Inflammatory macrophage (primary cell): ENCODE measurements around the gene ANO10.
"Not testable (repeated sequence)": the region's sequence is repeated elsewhere in the genome, so short reads cannot be mapped to it uniquely, and the experiment has no call there.

ENCODE experiments used
- DNase-seq, 2 donors: peaks; one replicate each; pipeline ENCODE4 v3.0.0-alpha.2; 2020 to 2022

Gene ANO10

DNA sequence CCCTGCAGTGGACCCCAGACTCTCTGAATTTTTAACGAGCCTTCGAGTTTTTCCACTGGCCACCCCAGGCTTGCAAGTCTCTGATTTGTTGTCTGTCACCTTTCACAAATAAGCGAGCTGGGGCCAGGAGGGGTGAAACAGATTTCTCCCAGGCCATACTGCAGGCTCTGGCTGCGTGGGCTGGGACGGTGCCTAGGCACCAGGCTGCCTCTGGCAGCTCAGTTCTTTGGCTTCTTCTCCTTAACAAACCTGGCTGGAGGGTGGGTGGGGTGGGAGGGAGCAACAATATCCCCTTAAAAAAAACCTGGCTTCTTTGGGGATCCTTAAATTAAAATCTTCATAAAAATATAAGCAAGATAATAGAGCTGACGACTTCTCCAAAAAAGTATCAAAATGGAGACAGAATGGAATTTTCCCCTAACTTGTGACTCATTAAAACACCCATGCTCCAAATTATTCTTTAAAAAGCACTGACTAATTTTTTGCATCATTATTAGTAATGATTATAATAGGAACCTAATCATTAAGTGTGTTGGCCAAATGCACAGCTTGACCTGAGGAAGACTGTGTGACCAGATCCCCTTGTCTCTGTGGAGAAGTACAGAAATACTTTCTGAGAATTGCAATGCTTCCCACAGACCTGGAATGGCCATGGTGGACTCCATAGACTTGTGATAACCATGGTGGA lies 251.4 kb downstream of the ANO10 start:
- DNase-seq, result peak; percentile 49 to 58

DNA sequence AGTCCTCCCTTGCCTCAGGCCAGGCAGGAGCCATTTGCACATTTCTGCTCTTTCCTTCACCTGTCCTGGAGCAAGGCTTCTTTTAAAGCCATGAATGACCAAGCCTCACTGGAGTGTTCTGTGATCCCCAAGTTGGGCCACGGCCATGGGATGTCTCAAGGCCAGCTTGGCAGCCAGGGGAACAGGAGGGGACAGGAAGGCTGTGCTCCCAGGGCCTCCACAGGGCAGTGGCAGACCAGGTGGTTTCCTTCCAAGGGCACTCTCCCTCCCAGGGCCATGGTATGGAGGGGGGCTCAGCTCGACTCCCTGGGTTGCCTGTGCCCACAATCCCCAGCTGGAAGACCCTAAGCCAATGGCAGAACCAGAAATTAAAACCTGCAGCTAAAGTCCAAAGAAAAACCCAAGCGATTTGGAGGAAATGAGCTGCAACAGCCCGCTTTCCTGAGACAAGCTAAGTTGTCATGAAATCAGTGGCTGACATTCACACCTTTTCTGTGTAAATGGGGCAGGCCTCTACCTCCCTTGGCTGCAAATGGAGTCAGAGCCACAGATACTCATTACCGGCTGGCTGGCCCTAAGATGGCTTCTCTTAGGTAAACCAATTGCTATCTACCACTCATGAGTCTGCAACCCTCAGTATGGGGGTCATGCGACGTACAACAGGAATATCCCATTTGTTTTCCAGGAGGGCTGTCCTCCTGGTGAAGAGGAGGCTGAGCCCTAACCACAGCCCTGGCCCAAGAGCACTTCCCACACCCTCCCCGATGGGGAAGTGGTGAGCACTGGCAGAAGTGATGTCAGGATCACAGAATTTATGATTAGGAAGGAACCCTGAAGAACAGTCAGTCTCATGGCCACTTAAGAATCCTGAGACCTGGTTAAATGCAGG lies 252.2 kb downstream of the ANO10 start:
- DNase-seq, result peak; percentile 91 to 94

DNA sequence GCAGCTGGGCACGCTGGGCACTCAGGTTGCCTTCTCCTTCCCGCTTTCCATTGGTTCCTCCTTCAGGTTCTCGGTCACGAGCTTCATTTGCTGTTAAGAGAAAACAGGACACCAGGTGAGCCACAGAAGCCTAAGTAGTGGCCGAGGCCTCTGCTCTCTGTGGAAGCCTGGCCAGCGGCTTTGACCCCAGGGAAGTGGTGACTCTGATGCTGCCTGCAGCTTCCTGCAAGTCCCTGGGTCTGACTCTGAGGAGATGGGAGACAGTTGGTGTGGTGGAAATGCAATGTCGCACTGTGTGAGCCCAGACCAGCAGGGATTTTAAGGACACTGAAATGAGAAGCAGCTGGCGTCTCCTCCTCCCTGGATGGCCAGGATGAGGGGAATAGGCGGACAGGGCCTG lies 254.9 kb downstream of the ANO10 start:
- no peak for DNase-seq

DNA sequence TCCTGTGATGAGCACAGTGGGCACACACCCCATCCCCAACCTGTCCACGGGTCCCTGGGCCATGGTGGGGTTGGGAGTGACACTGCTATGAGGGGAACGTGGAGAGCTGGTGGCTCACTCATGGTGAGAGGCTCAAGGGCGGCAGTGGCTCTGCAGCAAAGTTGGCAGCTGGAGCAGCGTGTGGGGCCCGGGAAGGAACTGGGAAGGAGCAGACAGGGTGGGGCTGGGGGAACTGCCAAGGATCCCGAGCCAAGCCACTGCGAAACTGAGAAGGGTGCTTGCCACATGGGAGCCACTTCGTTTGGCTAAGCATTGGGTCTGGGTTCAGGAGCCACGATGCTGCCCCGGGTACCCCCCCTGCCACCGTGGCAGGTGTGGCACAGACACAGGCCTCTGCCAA lies 255.3 kb downstream of the ANO10 start:
- no peak for DNase-seq

DNA sequence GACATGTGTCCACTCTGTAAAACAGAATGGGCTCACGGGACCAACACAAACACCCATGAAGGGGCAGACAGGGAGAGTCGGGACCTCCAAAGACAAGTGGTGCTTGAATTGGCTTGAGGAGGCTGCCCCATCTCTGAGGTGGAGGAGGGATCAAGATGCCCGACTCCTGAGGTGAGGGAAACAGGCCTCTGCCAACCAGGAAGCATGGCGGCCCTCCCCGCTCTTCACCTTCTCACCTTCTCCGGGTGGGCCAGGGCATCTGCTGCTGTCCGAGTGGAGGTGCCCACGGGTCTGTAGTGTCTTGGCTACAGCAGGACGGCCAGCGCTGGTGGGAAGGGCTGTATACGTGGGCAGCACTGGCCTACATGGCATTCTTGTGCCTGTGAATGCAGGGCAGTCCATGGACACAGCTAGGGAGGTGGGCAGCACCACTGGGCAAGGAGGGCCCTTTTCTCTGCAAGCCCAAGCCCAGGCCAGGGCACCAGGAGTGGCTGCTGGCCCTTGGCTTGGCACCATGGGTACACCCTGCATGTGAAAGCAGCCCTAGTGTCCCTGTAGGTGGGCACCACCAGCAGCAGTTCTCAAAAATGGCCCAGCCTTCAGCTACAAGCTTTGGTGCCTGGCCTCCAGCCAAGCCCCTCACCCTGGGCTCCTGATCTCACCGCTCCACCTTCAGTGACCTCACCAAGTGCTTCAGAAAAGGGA lies 256.1 kb downstream of the ANO10 start:
- DNase-seq, result peak in 1 of 2 donors; percentile 8

DNA sequence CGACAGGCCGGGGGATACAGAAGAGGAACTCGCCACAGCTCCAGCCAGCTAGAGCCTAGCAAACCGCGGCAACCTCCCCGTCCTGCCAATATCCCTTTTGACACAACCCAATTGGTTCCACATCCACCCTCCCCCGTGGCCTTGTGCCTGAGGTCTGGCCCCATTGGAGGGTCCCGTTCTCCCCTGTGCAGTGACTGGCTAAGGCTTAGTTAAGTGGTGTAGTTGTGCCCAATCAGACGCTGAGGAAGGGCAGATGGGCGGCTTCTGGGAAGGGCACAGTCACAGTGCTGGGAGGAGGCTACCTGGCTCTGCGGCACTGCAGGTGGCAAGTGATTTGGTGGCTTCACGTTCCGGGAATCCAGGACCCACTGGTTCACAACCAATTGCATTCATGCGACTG lies 256.9 kb downstream of the ANO10 start:
- DNase-seq, result no peak

DNA sequence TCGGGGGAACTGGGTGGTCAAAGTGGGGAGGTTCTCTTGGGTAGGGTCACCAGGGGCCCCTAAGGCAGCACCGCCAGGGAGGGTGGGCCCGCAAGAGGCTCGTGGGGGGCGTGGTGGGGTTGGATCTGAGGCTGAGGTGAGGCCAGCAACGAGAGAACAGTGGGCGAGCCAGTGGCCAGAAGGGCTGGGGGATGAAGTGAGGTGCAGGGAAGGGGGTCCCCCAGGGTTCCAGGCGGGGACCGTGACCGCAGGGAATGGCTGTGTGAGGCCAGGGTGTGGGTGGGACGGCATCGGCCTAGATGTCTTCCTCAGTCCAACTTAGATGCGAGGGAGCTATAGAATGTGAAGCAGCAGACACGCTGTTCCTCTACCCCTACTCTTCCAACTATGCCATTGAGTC lies 257.3 kb downstream of the ANO10 start:
- DNase-seq, result no peak

DNA sequence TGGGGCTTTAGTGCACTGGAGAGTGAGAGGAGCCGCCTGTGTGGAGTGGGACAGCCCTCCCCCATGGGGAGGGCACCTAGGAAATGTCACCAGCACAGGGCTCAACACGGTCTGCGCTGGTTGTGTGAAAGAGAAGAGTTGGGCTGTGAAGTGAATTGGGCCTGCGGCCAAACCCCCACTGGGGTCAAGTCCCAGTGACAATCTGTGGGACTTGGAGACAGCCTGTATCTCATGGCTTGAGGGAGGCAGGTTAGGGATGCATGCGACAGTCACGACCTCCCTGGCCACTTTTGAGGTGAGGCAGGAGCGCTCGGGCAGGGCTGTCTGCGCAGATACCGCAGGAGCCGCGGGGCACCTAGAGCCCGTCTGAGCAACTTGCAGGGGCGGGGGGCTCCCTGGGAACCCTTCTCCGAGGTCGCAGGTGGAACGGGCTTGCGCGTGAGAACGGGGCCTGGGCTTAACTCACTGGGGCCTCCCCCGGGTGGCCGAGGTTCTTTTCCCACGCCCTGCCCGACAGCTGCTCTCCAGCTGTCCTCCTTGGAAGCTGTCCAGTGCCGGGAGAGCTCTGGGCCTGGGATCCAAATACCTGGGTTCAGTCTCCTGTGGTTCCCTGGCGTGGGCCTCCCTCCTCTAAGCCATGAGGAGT lies 258.1 kb downstream of the ANO10 start:
- no peak for DNase-seq

DNA sequence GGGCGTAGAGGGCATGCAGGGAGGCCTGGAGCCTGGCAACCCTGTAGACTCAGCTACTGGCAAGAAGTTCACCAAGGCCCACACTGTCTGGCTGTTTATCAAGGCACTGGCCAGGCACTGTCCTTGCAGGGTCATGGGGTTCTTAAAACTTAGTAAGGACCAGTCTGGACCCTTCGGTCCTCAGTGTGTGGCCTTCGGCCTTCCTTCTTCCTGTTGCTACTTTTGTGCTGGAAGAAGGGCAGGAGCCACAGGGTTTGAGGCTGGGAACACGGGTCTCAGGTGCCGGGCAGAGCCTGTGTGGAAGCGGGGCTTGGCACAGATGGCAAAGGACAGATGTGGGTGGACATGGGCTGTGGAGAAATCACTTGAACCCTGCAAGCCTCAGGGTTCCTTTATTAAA lies 258.9 kb downstream of the ANO10 start:
- DNase-seq, result no peak

DNA sequence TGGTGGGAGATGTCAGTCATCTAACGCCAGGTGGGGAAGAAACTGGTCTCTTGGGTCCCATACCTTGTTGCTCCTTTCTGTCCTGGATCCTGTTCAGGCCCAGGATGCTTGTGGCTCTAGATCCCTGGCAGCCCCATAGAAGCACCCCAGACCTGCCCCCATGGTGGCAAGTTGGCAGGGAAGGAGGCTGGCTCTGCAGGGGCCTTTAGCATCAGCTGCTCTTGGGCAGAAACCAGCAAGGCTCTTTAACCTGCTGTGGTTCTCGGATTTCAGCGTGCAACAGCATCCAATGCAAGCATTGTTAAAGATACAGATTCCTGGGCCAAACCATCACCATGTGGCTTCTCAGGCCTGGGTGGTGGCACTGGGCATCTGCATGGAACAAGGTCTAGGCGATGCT lies 259.6 kb downstream of the ANO10 start:
- DNase-seq, result no peak

DNA sequence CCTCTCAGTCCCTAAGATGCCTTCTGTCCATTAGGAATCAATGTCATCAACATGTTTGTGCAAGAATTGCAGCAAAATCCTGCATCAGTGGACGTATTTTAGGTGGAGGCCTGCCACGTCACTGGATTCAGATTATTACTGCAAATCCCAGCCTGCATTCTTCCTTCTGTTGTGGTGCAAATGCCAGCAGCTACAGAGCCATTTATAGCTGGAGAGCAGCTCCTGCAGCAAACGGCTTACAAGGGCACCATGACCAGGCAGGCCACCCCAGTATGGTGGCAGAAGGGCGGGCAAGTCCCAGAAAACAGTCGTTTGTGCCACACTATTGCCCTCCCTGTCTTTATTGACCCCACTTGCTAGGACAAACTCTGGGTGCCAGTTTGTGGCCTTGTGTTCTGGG lies 260.7 kb downstream of the ANO10 start:
- no peak for DNase-seq

DNA sequence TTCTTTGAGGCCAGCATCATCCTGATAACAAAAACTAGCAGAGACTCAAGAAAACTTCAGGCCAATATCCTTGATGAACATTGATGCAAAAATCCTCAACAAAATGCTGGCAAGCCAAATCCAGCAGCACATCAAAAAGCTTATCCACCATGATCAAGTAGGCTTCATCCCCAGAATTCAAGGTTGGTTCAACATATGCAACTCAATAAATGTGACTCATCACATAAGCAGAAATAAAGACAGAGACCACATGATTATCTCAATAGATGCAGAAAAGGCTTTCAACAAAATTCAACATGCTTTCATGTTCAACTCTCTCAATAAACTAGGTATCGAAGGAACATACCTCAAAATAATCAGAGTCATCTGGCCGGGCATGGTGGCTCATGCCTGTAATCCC lies 265.8 kb downstream of the ANO10 start:
- DNase-seq, result not testable (repeated sequence)

DNA sequence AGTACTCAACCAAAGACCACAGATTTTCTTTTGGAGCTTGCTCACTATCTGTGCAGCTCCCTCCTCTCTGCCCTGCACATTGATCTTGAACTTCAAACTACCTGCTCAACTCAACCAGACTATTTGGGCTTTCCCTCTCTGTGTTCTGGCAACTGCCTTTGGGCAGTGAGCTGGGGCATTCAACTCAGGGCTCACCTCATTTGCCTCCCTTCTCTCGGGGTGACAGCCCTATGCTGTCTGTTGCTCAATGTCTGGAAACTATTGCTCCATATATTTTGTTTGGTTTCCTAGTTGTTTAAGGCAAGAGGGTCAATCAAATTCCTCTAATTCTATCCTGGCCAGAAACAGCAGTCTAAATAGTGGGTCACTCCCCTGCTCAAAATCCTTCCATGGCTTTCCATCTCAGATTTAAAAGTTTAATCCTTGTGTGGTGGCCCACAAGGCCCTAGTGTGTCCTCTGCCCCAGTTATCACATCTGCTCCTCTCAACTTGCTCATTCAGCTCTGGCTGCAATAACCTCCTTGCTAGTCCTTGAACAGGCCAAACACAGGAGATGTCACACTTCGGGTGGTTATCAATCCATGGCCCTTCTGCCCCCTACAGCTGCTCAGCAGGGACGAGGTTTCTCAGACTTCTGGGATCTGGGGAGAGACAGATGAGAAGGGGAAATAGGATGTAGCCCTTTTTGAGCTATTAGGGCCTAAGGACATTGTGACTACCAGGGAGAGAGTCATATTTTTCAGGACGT lies 267.7 kb downstream of the ANO10 start:
- DNase-seq, result no peak

DNA sequence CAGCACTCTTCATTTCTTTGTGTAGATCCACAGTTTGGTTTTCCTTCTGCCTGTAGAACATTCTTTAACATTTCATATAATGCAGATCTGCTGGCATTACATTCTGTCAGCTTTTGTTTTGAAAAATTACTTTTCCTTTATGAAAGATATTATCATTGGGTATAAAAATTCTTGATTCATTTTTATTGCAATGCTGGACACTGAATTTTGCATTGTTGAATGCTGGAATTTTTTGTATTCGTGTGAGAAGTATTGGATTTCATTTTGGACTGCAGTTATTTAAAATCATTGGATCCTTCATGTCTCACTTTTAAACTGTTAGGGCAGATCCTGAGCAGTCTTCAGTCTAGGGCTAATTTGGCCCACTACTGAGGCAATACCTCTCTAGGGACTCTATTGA lies 268.4 kb downstream of the ANO10 start:
- no peak for DNase-seq

DNA sequence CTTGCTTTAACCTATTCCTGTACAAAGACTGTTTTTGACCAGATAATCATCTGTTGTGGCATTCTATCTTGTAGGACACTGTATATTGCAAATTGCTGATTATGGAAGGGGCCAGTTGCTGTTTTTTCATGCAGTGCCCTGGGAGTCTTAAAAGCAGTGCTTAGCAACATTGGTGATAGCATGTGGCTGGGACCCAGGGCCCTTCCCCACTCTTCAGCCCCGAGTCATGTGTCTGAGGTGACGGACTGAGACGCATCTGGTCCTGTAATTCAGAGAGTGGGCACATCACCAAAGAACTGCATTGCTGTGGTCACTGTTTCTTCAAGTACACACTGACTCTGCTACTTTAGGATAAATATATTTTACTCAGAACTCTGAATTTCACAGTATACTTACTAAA lies 272.1 kb downstream of the ANO10 start:
- DNase-seq, result no peak

DNA sequence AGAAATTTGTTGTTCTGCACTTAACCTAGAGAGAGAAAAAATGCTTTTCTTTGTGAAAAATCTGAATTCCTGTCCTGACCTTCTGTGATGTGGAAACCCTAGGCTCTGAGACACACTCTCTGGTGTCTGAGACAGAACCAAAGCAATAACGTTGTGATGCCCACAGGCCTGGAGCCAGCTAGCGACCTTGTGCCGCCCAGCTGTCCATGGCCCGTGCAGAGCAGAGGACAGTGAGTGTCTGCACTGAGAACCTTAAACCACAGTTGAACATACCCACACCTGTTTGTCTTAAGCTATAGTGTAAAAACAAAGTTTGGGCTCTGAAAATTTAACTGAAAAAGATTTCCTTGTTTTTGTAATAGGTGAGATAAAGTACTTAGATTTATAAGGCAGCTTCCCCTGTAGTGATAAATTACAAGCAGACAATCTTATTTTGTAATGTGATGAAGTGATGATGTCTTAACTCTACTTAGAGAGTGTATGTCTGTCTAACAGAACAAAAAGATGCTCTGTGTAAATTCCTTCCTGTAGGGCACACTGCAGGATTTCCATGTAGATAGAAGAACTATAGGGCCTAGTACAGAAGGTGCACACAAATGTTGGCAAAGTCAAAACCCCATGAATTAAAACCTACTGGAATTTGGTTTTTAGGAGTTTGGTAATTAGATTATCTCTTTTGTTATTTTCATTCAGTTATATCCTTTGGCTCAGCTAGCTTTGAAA lies 272.8 kb downstream of the ANO10 start:
- no peak for DNase-seq

DNA sequence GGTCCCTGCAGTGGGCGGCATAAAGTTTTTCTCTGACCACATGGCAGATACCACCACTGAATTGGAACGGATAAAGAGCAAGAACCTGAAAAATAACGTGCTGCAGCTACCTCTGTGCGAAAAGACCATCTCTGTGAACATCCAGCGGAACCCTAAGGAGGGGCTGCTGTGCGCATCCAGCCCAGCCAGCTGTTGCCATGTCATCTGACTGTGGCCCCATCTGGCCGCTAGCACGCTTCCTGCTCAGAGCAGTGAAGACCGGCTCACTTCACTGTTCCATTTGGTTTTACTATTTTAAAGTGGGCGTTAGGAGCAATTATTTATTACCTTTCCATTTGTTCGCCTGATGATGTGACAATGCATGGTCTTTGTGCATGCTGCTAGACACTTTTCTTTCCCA lies 273.5 kb downstream of the ANO10 start:
- no peak for DNase-seq

DNA sequence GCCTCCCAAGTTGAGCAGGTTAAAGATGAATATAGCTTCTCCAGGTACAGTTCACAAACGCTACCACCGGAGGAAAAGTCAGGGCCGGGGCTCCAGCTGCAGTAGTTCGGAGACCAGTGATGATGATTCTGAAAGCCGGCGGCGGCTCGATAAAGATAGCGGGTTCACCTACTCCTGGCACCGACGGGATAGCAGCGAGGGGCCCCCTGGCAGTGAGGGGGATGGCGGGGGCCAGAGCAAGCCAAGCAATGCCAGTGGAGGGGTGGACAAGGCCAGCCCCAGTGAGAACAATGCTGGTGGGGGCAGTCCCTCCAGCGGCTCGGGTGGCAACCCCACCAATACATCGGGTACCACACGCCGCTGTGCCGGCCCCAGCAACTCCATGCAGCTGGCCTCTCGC lies 274.0 kb downstream of the ANO10 start:
- DNase-seq, result no peak

DNA sequence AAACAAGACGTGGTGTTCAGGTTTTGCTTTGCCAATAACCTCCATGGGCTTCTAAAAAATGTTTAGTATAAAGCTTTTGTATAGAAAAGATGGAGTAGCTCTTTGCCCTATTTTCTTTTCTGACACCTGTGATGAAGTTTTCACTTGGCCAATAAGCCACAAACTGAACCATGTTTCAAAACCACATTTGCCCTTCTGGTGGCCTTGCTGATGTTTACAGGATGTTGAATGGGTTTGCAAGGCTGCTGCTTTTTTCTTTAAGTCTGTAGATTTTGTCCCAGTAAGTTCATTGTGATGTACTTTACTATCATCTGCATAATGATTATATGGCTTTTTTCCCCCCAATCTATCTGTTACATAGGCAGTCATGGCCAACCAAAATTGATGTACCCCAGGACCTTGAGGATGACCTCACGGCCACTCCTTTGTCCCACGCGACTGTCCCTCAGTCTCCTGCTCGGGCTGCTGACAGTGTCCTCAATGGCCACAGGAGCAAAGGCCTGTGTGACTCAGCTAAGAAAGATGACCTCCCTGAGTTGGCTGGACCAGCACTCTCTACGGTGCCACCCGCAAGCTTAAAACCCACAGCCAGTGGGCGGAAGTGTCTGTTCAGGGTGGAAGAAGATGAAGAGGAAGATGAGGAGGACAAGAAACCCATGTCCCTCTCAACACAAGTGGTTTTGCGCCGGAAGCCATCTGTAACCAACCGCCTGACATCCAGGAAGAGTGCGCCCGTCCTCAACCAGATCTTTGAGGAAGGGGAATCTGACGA lies 274.6 kb downstream of the ANO10 start:
- DNase-seq, result no peak

DNA sequence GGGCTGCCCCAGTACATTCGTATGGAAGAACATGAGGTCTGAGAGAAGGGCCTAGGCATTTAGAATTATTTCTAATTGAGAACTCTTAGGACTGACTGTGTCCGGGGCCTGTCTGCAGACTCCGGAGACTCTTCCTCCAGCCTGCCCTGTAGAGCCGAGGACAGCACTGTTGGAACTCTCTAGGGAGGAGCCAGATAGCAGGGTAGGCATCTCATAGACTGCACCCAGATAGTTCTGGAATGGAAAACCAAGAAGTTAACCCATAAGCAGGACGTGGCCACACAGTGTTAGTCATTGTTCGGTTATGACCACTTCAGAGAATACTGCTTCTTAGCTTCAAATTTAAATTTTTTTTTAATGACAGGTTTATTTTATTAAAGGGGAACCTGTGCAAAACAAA lies 275.9 kb downstream of the ANO10 start:
- DNase-seq, result no peak

DNA sequence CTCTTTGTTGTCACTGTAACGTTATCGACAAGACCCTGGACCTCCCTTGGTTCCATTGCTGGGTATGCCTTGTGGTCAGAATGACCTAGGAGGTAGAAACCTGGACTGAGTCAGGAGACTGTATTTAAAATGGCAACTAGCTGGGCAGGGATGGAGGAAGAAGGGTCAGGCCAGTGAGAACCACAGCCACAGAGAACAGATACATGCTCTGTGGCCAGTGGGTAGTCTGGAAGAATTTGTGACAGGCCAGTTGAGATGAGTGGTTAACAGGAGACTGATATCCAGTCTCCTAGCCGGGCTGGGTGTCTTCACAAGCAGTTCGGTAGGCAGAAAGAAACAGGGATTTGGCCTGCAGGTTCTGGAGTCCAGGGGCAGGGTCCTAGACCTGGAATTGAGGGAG lies 276.6 kb downstream of the ANO10 start:
- DNase-seq, result no peak
